22Rv1 (cell line): ENCODE data around the gene ADORA1.

Experiments
- H3K27ac ChIP-seq: fragments of 450-650 bp; 2 replicates; pipeline ENCODE4 v1.5.1; 2017
- ZFX ChIP-seq: fragments of 450-650 bp; IDR thresholded peaks from 2 replicates; pipeline ENCODE4 v1.6.1; 2017; ENCODE audit warnings: antibody characterized with exemption, borderline replicate concordance
- TF ChIP-seq, protein P1 (sequence below): fragments of 450-650 bp; IDR thresholded peaks from 2 replicates; pipeline ENCODE4 v1.5.1; 2017; ENCODE audit warnings: mild to moderate bottlenecking

Gene ADORA1

GRCh38 chr1:203153989-203154821 is 26.7 kb downstream of the ADORA1 start:
- TF ChIP-seq ZFX, result no peak
- TF ChIP-seq, protein P1, sequence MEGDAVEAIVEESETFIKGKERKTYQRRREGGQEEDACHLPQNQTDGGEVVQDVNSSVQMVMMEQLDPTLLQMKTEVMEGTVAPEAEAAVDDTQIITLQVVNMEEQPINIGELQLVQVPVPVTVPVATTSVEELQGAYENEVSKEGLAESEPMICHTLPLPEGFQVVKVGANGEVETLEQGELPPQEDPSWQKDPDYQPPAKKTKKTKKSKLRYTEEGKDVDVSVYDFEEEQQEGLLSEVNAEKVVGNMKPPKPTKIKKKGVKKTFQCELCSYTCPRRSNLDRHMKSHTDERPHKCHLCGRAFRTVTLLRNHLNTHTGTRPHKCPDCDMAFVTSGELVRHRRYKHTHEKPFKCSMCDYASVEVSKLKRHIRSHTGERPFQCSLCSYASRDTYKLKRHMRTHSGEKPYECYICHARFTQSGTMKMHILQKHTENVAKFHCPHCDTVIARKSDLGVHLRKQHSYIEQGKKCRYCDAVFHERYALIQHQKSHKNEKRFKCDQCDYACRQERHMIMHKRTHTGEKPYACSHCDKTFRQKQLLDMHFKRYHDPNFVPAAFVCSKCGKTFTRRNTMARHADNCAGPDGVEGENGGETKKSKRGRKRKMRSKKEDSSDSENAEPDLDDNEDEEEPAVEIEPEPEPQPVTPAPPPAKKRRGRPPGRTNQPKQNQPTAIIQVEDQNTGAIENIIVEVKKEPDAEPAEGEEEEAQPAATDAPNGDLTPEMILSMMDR, result no peak
- H3K27ac ChIP-seq, result no peak overlapping the region

- TF ChIP-seq, protein P1, result no peak
- TF ChIP-seq ZFX, result no peak
Measured at GRCh38 chr1:203156280-203156679, 28.8 kb downstream of the ADORA1 start.

DNA sequence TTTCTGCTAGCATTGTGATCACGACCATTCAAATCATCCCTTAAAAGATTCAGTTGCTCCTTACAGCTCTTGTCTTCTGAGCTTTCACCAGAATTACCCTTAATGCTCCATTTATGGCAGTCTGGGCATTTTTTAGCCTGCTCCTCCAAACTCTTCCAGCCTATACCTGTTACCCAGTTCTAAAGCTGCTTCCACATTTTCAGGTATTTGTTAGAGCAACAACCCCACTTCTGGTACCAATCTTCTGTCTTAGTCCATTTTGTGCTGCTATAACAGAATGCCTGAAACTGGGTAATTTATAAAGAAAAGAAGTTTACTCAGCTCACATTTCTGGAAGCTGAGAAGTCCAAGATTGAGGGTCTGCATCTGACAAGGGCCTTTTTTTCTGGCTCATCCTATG is 30.9 kb downstream of the ADORA1 start:
- no peak overlapping the region for H3K27ac ChIP-seq
- TF ChIP-seq ZFX, result no peak
- TF ChIP-seq, protein P1, result no peak

More at GRCh38 chr1:203156280-203156679, 28.8 kb downstream of the ADORA1 start:
- no peak overlapping the region for H3K27ac ChIP-seq

- no peak overlapping the region for H3K27ac ChIP-seq
- no peak for TF ChIP-seq ZFX
- TF ChIP-seq, protein P1, result no peak
Measured at GRCh38 chr1:203158960-203159665, 31.6 kb downstream of the ADORA1 start.

DNA sequence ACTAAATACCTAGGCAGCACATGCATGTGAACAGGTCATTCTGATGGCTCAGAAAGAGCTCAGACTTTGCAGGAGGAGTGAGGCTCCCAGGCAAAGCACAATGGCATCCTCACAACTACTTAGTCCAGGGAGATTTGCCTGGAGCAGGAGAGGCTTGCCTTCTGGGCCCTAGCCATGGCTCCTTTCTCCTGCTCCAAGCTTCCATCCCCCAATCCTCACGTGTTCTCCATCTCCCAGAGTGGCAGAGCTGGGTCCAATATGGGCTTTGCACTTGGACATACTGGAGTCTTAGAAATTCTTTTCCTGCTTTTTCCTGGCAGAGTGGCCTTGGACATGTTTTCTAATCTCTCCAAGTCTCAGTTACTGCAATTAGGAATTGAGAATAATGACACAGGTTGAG is 32.3 kb downstream of the ADORA1 start:
- H3K27ac ChIP-seq, result no peak overlapping the region
- TF ChIP-seq ZFX, result no peak
- TF ChIP-seq, protein P1, result no peak

DNA sequence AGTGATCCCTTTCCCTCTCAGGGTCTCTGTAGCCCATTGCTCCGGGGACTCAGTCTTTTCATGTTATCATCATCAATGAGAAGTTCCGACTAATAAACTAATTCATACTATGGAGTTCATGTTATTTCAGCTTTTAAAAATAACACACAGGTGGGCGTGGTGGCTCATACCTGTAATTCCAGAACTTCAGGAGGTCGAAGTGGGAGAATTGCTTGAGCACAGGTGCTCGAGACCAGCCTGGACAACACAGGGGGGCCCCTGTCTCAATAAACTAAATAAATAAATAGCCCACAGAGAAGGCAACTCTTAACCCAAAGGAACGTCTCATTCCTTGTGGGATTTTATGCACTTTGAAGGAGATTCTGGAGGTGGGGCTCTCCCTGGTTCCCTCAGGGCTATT is 33.6 kb downstream of the ADORA1 start:
- TF ChIP-seq, protein P1, result no peak
- TF ChIP-seq ZFX, result no peak
- H3K27ac ChIP-seq, result no peak overlapping the region

DNA sequence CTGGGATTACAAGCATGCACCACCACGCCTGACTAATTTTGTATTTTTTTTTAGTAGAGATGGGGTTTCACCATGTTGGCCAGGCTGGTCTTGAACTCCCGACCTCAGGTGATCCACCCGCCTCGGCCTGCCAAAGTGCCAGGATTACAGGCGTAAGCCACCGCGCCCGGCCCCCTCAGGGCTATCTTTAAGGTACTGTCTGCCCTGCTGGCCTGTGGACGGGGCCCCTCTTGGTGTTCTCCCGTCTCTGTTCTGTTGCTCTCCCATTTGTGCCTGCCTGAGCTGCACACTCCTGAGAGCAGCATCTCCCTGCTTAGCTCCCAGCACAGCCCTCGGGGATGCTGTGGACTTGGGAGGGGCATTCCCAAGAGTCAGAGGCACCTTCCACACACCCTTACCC is 34.2 kb downstream of the ADORA1 start:
- H3K27ac ChIP-seq, result no peak overlapping the region
- TF ChIP-seq, protein P1, result no peak
- no peak for TF ChIP-seq ZFX
